Lower leg skin (tissue), 3 donors: ENCODE measurements around the gene EPHA6.

Source experiments
- POLR2A ChIP-seq, 2 donors: fragments of 450-650 bp; IDR thresholded peaks; one replicate each; pipeline ENCODE4 v1.6.1; 2016 to 2017; ENCODE audit warnings: antibody characterized with exemption in 2 of 2, mild to moderate bottlenecking in 1 of 2, moderate library complexity in 1 of 2
- TF ChIP-seq, protein P1 (sequence below), 3 donors: fragments of 450-650 bp; IDR thresholded peaks; one replicate each; pipeline ENCODE4 v1.5.1; 2016; ENCODE audit warnings: antibody characterized with exemption in 3 of 3, mild to moderate bottlenecking in 3 of 3, moderate library complexity in 2 of 3

DNA sequence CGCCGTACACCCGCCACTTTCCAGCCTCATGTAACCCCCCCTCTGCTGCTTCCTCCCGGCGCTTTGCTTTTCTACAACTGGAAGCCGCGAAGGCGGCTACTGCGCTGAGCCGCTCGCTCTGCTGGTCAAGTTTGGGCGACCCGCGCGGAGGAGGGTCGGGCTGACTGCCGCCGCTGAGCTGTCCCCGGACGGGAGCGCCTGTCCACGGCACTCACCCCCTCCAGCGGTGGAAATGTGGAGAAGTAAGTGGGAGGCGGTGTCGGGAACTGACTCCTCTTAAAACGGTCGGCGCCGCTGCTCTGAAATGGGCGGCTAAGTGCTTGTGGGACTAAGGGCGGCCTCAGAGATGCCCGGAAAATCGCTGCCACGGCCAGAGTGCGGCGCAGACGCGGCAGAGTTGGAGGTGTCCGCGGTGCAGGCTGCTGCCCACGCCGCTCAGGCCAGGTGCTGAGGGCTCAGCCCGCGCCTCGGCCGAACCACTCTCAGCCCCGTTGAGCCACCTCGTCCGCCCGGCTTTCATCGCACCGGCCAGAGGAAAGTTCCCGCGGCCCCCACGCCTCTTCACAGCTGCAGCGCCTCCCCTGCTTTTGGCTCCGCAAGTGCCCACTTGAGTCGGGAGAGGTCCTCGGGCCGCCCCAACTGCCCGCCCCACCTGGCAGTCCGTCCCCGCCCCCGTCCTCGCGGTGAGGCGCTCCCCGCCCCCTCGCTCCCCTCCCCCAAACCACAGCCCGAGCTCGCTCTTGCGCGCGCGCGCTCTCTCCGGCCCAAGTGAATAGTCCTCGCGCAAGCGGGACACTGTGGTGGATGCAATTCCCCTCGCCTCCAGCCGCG lies at the start of gene EPHA6:
- TF ChIP-seq, protein P1, sequence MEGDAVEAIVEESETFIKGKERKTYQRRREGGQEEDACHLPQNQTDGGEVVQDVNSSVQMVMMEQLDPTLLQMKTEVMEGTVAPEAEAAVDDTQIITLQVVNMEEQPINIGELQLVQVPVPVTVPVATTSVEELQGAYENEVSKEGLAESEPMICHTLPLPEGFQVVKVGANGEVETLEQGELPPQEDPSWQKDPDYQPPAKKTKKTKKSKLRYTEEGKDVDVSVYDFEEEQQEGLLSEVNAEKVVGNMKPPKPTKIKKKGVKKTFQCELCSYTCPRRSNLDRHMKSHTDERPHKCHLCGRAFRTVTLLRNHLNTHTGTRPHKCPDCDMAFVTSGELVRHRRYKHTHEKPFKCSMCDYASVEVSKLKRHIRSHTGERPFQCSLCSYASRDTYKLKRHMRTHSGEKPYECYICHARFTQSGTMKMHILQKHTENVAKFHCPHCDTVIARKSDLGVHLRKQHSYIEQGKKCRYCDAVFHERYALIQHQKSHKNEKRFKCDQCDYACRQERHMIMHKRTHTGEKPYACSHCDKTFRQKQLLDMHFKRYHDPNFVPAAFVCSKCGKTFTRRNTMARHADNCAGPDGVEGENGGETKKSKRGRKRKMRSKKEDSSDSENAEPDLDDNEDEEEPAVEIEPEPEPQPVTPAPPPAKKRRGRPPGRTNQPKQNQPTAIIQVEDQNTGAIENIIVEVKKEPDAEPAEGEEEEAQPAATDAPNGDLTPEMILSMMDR (IDR thresholded peaks at IDR 0.05) = no peak
- no peak for TF ChIP-seq POLR2A (IDR thresholded peaks at IDR 0.05)
